Measurements from ENCODE around the gene MRM2.

DNA sequence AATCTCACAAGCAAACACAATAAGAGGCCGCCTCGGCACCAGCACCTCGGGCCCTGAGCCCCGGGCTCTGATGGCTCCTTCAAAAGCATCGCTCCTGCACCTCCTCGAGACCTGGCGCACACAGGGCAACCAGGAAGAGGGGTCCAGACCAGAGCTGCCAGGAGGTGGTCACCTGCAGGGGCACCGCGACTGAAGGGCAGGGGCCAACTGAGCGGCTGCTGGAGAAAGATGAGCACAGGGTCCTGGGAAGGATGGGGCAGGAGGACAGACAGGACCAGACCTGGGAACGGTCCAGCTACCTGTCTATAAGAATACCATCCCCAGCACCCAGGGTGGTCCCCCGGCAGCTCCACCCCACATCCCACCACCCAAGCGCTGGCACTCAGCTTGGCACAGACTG is 30.1 kb downstream of the MRM2 start:
- TF ChIP-seq, protein P1, sequence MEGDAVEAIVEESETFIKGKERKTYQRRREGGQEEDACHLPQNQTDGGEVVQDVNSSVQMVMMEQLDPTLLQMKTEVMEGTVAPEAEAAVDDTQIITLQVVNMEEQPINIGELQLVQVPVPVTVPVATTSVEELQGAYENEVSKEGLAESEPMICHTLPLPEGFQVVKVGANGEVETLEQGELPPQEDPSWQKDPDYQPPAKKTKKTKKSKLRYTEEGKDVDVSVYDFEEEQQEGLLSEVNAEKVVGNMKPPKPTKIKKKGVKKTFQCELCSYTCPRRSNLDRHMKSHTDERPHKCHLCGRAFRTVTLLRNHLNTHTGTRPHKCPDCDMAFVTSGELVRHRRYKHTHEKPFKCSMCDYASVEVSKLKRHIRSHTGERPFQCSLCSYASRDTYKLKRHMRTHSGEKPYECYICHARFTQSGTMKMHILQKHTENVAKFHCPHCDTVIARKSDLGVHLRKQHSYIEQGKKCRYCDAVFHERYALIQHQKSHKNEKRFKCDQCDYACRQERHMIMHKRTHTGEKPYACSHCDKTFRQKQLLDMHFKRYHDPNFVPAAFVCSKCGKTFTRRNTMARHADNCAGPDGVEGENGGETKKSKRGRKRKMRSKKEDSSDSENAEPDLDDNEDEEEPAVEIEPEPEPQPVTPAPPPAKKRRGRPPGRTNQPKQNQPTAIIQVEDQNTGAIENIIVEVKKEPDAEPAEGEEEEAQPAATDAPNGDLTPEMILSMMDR (conservative IDR thresholded peaks at IDR 0.05 in 1 of 2, IDR thresholded peaks at IDR 0.05 in 1 of 2; ENCODE audit: low read depth in 1 of 2, low read length in 2 of 2) = no peak
- TF ChIP-seq EZH2 (IDR thresholded peaks at IDR 0.05; ENCODE audit: low read length, missing control alignments) = no peak
